Retina (tissue), 1 donor: ENCODE measurements around the gene POP4.

Source experiments
- DNase-seq: peaks from one replicate; pipeline ENCODE4 v3.0.0-alpha.2; 2016

The POP4 gene

DNA sequence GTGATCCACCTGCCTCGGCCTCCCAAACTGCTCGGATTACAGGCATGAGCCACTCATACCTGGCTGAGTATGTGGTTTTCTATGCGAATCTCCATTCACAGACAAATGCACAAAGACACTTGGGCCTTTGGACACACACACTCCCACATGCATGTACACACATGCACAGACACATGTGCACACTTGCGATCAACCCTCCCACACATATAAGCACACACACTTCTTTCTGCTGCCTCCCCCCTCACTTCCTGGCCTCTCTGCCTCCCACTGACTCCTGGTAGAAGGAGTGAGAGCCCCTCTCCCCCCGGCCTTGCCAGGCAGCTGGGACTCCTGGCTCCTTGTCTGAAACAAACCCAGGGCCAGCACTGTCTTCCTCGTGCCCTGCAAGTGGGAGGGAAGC is 29.9 kb downstream of the POP4 start:
- DNase-seq = no peak

DNA sequence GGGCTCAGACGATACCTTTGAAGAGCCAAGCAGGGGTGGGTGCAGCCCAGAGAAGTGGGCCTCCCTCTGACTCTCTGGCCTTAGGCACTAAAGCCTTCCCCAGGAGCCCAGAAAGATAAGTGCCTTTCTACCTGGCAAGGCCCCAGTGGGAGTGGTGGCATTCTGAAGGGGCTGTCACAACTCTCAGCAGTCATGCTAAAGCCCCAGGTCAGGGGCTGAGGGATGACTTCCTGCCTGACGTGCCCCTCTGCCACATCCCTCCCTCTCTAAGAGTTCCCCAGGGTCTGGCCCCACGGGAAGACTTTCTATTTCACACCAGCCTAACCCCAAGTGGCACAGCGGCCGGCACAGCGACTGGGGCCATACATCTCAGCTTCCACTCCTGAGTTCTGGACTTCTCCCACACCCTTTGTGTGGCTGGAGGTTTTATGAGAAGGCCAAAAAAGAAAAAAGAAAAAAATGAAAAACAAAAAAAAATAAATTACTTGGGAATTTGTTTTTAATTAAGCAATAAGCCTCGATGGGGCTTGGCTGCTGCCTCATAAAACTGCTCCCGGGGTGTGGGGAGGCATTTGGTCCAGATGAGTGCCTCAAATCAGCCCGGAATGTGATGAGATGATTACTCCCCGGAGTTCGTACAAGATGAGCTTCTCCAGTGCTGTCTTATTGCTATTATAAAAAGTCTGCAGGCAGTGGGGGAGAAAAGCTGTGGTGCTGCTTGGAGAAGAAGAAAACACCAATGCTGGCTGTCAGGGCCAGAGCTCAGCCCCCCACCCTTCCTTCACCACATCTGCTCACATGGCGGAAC is 30.7 kb downstream of the POP4 start:
- DNase-seq = peak; percentile 33

DNA sequence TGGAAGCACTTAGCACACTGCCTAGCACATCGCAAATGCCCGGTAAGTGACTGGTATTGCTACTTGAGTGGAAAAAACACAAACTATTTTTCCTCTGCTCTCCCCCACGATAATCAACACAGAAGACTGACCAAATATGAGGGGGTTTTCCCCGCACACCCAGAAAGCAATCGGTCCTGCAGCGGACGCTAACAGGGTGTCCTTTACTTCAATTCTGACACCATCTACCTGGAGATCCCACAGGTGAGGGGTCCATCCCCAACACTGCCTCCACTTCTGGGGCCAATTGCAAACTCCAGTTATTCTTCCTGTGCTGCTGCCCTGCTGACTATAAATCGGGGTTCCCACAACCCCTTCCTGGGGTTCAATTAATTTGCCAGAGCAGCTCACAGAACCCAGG is 33.0 kb downstream of the POP4 start:
- DNase-seq = no peak

DNA sequence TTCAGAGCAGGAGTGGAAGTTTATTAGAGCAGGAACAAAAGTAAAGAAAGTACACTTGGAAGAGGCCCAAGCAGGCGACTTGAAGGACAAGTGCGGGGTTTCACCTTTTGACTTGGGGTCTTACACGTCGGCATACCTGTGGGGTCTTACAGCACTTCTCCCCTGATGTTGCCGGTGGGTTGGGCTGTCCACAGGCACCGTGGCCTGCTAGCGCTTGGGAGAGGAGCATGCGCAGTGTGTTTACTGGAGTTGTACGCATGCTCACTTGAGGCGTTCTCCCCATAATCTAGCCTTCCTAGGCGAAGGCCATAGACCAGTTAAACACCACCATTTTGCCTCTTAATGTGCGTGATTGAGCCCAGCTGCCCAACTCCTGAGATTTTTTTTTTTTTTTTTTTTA is 34.1 kb downstream of the POP4 start:
- DNase-seq = no peak

DNA sequence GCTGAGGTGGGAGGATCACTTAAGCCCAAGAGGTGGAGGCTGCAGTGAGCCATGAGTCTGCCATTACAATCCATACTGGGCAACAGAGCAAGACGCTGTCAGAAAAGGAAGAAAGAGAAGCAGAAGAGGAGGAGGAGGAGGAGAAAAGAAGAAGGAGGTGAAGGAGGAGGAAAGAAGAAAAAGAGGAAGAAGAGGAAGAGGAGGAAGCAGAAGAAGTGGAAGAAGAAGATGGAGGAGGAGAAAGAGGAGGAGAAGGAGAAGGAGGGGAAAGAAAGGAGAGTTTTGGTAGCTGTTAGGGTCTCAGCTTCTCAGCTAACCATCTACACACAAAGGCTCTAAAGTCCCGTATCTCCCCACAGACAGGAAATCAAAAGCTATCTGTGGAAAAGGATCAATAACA is 35.5 kb downstream of the POP4 start:
- DNase-seq = no peak

DNA sequence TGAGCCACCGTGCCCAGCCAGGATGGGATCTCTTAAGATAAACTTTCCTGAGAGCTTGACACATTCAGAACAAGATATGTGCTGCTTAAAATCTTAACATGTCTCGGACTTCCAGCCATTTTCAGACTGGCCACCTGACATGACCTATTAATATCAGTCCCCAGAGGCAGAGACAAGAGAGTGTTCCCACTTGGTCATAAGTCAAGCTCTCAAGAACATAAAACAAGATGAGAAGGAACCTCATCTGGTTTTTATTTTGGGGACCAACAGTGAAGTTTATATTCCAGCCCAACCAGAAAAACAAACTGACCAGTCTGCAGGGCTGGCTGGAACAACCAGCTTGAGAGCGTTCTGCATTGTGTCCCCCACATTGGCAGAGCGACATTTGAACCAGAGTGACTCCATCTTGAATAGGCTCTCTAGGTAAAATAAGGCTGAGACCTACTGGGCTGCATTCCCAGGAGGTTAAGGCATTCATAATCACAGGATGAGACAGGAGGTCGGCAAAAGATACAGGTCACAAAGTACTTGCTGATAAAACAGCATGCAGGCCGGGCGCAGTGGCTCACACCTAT is 37.4 kb downstream of the POP4 start:
- DNase-seq = no peak

DNA sequence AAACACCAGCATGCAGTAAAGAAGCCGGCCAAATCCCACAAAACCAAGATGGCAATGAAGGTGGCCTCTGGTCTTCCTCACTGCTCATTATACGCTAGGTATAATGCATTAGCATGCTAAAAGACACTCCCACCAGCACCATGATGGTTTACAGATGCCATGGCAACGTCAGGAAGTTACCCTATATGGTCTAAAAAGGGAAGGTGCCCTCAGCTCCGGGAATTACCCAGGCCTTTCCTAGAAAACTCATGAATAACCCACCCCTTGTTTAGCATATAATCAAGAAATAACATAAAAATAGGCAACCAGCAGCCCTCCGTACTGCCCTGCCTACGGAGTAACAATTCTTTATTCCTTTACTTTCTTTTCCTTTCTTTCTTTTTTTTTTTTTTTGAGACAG is 38.1 kb downstream of the POP4 start:
- DNase-seq = no peak

DNA sequence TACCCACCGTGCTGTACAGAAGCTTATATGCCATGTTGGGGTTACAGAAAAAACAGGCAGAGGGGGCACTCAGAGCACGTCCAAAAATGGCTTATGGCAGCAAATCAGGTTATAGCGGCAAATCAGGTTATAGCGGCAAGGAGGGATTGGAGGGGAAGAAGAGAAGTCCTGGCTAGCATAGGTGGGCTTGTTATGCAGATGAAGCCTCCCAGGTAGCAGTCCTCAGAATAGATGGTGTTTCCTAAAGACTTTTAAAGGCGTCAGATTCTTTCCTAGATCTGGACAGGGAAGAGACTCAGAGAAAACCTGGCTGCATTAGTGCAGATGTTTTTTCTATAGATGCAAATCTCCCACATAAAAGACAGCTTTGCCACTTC is 39.4 kb downstream of the POP4 start:
- DNase-seq = no peak

DNA sequence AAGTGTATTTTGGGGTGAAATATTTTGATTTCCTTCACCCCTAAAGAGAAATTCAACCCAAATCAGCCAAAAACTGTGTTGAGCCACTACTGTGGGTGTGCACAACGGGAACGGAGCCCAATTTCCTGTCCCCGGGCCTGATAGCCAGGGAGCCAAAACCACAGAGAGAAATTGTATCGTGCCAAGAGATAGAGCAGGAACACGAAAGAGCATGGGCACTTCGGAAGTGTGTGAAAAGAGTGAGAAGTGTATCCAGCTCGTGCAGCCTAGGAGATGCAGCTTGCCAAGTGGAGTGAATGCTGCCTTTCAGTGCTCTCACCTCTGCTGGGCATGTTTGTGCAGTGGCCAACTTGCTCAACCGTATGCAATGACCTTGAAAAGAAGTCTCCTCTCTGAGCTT is 39.8 kb downstream of the POP4 start:
- no peak for DNase-seq

DNA sequence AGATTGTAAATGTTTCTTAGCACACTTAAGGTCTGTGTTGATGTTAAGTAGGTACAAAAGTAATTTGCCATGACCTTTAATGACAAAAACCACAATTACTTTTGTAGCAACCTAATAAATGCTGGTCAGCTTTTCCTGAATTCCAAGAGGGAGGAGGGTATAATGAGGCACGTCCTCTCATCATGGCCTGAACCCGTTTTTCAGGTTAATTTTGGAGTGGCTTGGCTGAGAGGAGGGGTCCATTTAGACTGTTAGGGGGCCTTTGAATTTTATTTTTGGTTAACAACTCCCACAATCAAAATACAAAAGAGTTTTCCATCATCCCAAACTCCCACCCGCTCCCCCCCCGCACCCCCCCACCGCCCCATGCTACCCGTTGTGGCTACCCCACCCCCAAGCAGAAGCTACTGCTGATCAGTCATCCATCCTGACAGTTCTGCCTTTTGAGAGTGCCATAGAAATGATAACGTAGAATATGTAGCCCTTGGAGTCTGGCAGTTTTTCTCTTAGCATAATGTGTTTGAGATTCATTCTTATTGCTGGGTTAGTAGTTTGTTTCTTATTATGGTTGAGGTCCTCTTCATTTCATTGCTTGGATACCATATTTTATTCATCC is 44.8 kb downstream of the POP4 start:
- no peak for DNase-seq

DNA sequence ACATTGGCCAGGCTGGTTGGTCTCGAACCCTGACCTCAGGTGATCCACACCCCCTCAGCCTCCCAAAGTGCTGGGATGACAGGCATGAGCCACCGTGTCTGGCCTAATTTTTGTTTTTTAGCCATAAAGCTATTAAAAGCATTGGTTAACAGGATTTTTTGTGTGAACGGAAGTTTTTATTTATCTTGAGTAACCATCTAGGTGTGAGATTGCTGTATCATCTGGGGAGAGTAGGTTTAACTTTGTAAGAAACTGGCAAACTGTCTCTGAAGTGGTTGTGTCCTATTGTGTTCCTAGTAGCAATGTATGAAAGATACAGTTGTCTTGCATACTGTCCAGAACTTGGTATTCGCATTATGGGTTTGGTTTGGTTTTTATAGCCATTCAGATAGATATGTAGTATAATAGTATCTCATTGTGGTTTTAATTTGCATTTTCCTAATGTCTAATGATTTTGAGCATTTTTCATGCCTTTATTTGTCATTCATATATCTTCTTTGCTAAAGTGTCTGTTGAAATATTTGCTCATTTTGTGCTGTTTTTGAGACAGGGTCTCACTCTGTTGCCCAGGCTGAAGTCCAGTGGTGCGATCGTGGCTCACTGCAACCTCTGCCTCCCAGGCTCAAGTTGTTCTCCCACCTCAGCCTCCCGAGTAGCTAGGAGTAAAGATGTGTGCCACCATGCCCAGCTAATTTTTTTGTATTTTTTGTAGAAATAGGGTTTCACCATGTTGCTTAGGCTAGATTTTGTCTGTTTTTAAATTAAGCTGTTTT is 45.7 kb downstream of the POP4 start:
- DNase-seq = no peak

DNA sequence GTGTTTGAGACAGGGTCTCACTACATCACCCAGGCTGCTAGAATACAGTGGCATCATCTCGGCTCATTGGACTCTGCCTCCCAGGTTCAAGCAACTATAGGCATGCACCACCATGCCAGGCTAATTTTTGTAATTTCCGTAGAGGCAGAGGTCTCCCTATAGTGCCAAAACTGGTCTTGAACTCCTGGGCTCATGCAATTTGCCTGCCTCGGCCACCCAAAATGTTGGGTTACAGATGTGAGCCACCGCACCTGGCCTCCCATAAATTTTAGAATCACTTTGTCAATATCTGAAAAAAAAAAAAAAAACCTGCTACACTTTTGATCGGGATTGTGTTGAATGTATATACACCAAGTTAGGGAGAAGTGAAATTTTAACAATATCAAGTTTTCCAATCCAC is 47.3 kb downstream of the POP4 start:
- no peak for DNase-seq

DNA sequence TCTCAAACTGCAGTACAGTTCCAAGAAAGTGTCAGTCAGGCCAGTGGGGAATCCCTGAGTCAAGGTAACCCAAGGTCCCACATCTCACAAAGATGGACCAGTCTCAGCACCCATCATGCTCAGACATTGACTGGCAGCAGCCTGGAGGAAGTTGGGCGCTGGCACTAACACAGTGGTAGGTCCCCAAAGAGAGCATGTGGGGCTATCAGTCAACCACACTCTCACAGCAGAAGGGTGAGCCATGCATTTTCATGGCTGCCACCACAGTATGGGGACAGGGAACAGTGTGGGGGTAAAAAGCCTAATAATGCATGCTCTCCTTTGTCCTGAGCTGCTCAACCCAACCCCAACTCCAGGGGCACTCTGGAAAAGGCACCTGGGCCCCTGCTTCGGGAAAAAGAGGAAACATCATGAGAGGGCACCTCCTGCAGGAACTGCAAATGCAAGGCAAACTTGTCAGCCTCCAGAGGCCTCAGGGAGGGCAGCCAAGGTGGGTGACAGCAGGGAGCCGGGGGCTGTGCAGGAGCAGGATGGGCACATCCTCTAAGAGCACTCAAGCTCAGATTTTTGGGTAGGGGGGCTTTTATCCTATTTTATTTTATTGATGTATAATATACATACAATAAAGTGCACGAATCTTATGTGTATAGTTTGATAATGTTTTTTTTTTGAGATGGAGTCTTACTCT is 49.7 kb downstream of the POP4 start:
- no peak for DNase-seq

DNA sequence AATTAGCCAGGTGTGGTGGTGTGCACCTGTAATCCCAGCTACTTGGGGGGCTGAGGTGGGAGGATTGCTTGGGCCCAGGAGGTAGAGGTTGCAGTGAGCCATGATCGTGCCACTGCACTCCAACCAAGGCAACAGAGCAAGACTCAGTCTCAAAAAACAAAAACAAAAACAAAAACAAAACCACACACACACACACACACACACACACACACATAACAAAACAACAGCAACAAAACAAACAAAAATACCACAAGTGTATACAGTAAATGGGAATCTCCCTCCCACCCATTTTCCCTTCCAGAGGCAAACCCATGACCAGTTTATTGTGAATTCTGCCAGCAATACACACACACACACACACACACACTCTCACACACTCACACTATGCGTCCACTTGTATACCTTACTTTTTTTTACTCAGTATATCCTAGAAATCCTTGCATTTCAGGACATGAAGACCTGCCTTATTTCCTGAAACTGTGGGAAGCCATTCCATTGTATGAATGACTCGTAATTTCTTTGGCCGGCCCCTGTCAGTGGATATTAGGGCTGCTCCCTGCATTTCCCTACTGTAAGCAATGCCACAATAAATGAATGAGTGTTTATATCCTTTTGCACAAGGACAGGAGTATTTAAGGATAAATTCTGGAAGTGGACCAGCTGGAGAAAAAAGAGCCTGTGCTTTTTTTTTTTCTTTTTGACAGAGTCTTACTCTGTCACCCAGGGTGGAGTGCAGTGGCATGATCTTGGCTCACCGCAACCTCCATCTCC is 52.3 kb downstream of the POP4 start:
- DNase-seq = no peak

DNA sequence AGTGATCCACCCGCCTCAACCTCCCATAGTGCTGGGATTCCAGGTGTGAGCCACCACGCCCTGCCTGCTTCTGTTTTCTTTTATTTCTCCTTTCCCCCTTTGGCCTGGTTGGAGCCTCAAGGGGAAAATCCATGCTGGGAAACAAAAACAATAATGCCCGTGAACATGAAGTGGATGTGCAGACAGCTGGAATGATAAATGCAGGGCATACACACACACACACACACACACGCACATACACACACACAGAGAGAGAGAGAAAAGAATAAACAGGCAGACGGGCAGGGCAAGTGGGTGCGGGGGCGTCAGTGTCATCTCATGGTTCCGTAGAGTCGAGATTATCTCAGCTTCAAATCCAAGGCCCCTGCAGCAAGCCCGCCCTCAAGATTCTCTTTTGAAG is 54.8 kb downstream of the POP4 start:
- DNase-seq = no peak

DNA sequence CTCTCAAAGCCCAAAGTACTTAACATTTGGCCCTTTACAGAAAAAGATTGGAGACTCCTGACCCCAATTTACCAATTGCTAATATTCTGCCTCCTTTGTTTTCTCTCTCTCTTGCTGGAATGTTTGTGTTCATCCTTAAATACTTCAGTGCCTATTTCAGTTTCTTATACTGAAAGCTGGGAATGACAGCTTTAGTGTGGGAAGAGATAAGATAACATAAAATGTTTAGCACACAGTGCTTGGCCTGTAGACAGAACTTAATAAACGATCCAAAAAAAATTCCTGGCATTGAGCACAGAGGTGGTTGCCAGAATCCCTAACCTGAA is 56.2 kb downstream of the POP4 start:
- DNase-seq = no peak

DNA sequence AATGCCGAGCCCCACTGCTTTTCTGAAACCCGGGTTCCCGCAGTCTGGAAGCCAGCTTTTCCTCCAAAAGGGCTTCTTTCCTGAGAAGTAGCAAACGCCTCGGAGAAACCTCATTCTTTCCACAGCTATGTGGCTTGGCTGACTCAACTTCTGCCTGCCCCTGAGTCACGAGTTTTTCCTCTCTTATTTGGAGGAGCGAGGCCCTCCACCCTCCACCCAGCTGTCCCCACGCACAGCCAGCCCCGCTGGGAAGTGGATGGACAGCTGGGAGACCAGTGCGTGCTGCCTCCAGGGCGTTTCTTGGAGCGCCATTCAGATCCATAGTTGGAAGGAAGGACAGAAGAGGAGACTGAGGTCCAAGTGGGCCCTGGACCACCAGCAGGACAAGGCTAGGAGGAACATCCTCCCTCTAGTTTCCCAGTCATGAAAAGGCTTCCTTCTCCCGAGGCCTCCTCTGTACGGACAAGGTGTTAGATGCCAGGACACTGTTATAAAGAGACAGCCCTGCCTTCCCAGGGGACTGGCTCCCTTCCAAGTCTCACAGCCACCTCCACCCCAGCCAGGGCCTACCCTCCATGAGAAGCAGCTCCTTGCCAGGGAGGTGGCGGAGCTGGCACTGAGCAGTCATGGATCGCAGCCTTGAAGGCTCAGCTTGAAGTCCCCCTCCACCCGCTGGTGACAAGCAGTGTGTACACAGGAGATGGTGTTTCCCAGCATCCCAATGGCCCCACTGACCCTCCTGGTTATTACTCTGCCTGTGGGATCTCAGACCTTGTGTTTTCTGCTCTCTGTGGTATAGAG is 56.7 kb downstream of the POP4 start:
- no peak for DNase-seq

DNA sequence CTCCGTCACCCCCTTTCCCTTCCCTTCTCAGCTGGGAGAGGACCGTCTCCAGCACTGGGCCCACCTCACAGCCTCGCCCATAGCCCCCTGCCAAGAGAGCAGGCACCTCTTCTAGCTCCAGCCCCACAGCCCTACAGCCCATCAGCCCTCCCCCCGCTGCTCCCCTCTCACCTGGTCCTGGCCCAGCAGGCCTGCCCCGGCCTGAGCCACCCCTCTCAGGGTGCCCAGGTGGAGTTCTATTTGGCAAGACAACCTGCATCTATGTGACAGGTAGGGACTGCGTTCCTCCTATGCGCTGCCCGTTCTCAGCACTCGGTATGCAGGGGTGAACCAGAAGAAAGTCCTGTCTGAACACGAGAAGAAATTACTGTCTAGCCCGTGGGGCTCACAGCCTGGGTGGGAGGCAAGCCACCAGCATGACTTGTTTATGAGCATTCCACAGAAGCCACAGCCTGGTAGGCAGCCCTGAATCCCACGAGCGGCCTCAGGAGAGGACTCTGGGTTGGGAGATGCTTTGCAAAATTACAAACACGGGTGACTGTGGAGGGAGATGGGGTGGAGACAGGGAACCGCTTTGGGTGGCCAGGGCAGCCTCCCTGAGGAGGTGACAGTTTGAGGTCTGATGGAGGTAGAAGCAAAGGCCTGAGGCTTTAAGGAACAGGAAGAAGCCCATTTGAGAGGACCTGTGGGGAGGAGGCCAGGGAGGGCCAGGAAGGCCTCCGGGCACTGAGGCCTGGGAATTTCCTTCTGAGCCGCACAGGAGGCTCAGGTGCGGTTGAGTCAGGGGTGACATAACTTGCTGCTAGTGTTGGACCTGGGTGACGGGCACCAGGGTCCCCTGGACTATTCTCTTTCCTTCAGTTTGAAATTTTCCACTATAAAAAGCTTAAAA is 58.0 kb downstream of the POP4 start:
- DNase-seq = no peak

DNA sequence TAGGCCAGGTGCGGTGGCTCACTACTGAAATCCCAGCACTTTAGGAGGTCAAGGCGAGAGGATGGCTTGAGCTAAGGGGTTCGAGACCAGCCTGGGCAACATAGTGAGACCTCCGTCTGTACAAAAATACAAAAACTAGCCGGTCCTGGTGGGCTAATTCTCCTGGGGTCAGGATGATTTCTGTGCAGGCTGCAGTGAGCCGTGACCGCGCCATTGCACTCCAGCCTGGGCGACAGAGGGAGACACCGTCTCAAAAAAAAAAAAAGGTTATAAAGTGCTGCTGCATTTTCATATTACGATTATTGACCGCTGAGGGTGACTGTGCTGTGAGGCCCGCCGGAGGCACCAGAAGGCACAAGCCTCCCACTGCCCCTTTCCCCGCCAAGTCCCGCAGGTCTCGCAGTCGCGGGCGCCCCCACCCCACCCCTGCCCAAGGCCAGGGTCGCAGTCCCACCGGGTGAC is 58.7 kb downstream of the POP4 start:
- no peak for DNase-seq

DNA sequence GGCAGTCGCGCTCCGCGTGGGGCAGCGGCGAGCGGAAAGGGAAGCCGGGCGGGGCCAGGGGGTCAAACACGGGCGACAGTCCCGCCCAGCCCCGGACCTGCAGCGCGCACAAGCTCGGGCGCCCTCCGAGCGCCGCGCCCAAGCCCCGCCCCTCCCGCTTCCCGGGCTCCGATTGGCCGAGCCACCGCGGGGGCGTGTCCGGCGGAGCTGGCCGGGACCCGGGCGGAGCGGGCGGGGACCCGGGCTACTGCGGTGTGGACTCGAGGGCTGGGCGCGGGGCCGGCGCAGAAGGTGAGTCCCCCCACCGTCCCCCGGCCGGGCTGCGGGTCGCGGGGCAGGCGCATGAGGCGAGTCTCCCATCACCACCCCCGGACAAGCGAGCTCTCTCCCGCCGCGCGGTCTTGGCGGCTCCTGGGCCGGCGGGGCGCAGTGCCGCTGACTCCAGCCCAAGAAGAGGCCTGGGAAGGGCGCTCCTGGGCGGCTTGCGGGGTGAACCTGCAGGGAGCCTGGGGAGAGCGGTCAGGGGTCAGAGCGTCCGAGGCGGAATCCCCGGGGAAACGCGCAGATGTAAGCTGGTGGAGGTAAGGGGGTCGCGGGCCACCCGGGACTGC is 59.2 kb downstream of the POP4 start, which contains the start of gene PLEKHF1:
PLEKHF1 (plus strand) TSS at position 247 of the 611 bp plus-strand sequence. CDS start 8,379 bp downstream, outside the sequence.
- DNase-seq = peak; percentile 93
